Mucosa of gallbladder (tissue), 1 donor: ENCODE results near the gene SUSD2. TPM values are rescaled to one million over a fixed set of nuclear protein-coding genes. Genes with fewer than 3 reads are reported as not detected.
"Not testable (repeated sequence)": the region's sequence is repeated elsewhere in the genome, so short reads cannot be mapped to it uniquely, and the experiment has no call there.

ENCODE experiments used
- DNase-seq: peaks from one replicate; pipeline ENCODE4 v3.0.0-alpha.2; 2020; ENCODE audit warnings: low spot score
- total RNA-seq: library from RNA; stranded (reverse); gene quantifications from one replicate; pipeline ENCODE4 v1.2.1, GENCODE V29; 2021
- donor health status: DM: no; HTN: no; CAD: no.

SUSD2 gene
- total RNA-seq, 1 donor from 2014 or later = 2.0 TPM

DNA sequence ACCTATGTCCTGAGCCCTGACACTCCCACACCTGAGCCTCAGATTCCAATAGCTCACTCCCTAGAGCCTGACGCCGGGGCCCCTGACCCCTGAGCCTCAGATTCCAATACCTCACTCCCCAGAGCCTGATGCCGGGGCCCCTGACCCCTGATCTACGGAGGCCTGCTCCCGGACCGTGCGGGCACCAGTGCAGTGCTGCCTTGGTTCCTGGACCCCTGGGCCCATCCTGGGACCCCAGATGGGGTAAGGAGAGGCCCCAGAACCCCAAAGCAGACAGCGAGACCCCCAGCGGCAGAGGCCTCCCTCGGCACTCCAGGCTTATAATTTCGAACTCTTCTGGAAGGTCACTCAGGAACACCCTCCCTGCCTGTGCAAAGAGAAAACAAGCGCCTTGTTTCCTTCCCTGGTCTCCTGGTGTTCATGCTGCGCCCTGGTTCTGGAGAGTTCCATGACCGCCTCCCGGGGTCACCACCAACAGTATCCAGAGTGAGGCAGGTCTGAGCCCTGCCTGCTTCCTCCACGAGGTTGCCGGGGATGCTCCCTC, 7.5 kb downstream of the SUSD2 start:
- no peak for DNase-seq

DNA sequence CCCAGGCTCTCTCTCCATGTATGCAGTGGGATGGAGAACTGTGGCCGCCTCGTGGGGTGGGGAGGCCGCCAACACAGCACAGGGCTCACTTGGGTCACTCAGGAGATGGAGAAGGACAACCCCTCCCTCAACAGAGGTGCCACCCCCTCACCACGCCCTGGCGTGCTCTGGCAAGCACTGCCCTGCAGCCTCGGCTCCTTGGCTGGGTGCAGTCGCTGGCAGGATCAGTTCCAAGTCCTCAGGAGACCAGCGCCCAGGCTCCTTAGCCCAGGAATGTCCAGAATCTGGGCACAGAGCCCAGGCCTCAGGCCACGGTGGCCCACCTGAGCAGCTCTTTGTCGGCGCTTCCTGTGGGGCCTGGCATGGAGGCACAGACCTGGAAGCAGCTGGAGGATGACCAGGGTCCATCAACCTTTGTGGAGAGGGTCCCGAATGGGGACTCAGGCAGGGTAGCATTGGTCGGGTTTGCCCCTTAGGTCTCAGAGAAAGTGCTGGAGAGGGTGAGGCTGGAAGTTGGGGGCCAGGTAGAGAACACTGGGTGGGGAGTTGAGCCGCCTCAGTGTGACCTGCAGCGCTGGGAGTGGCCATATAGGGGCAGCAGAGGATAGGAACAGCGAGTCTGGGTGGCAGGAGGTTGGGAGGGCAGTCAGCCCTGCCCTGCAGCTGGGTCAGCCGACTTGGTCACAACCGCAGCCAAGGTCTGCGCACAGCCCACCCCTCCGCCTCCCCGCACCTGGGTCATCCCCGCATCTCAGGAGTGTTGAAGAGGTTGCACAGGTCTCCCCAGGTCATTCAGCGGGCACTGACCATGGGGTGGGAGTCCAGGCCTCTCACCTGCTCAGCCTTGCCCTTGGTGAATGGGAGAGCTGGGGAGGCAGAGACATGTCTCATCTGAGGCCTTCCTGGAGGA, 8.2 kb downstream of the SUSD2 start:
- peak; percentile 64 for DNase-seq

DNA sequence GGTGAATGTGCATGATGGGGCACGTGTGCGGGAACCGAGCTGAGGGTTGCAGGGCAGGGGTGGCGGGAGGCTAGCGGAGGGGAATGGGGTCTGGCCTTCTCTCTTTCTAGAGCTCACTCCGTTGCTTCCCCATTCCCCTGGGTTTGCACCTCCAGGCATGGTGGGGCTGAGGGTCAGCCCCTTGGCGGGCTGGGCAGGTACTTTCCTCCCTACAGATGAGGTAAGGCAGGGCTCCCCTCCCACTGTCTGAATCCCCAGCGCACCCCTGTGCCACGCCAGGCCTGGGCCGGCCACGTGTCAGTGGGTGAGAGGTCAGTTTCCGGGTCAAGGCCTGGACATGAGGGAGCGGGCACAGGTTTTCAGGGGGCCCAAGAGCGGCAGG, 8.9 kb downstream of the SUSD2 start:
- DNase-seq = no peak

DNA sequence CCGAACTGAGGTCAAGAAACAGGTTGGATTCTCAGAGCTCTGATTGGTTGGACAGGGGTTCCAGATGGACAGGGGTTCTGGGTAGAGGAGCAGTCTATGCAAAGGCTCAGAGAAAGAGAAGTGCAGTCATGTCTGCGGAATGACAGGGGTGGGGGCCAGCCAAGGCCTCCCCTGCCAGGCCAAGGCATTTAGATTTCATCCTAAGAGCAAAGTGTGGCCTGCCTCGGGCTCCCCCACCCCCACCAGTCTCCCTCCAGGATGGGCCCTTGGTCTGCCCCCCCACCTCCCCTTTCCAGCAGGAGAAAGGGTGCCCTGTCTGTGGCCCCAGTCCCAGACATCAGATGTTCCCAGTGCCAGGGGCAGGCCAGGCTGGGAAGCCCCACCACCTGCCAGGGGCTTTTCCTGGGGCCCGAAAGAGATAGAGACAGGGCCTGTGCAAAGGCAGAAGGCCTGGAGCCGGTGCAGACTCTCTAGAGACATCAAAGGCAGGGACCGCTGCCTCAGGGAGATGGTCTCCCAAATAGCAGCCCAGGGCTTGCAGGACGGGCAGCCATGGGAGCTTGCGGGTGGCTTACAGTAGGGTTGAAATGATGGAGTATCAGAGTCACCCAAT, 9.4 kb downstream of the SUSD2 start:
- DNase-seq = no peak

DNA sequence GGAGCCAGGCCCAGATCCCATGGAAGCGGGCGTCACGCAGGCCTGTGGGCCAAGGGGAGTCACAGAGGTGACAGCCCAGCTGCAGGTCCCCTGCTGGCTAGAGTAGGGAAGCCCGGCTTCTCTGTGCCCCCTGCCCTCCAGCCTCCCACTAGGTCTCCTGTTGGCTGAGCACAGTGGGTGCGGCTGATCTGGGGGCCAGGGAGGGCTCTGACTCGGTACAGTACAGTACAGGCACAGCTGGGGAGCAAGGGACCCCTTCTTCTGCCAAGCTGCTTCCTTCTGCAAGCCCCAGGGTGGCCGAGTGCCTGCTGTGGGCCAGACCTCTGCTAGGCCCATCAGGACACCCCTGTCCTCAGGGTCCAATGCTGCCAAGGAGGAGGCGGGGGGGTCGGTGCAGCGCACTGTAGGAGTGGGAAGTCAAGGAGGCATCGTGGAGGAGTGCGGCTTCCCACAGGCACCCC, 10.1 kb downstream of the SUSD2 start:
- DNase-seq = no peak

DNA sequence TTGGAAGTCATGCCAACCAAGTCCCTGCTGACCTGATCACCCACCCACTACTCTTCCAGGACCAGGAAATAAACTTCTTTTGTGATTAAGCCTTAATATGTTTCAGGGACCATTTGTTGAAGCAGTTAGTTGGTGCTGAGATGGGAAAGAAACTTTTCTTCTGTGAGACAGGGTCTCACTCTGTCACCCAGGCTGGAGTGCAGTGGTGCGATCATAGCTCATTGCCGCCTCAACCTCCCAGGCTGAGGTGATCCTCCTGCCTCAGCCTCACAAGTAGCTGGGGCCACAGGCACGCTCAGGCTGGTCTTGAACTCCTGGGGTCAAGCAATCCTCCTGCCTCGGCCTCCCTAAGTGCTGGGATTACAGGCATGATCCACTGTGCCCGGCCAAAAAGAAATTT, 10.6 kb downstream of the SUSD2 start:
- DNase-seq = no peak

DNA sequence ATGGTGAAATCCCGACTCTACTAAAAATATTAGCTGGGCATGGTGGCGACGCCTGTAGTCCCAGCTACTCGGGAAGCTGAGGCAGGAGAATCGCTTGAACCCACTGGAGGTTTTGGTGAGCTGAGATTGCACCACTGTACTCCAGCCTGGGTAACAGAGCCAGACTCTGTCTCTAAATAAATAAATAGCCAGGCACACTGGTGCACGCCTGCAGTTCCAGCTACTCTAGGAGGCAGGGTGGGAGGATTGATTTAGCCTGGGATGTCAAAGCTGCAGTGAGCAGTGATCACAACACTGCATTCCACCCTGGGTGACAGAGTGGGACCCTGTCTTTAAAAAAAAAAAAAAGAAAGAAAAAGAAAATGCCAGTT, 17.4 kb downstream of the SUSD2 start:
- no peak for DNase-seq

DNA sequence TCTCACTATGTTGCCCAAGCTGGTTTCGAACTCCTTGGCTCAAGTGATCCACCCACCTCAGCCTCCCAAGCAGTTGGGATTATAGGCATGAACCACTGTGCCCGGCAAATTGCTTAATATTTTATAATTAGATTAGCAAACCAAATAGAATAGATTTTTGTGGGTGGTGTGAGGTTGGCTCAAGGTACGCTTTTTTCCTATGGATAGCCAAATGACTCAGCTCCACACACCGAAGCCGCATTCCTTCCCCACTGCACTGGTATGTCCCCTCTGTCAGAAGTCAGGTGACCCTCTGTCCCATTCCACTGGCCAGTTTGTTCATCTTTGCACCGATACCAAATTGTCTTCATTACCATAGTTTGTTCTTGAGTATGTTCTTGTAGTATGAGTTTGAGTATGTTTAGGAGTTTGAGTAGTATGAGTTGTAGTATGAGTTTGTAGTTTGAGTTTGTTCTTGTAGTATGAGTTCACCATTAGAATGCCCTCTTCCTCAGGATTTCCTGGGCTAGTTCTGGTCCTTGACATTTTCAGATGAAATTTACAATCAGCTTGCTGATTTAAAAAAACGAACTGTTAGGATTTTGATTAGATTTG, 19.4 kb downstream of the SUSD2 start:
- no peak for DNase-seq

DNA sequence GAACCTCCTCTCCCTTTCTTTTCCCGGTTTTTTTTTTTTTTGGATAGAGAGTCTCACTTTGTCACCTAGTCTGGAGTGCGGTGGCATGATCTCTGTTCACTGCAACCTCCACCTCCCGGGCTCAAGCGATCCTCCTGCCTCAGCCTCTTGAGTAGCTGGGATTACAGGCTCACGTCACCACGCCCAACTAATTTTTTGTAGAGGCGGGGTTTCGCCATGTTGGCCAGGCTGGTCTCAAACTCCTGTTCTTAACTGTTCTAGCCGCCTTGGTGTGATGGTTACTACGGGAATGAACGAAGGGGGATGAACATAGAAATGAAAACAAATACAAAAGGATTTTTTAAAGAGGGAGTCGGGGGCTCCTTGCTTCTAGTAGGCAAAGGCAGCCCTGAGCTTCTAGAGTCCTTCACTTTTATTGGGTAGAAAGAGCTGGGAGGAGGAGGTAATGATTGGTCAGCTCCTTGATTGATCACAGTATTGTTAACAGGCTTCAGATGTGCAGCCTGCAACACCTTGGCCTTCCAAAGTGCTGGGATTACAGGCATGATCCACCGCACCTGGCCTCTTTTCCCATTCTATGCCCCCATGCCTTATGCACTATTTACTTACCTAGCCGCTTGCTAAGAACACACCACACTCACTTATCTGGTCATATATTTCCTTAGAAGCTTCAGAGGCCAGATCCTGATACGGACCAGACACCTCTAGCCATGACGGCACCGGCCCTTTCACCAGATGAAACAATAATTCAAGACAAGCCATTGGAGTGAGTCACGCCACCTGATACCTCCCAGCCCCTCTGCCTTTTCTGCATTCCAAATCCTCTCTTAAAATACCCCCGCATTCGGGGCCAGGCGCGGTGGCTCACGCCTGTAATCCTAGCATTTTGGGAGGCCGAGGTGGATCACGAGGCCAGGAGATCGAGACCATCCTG, 20.7 kb downstream of the SUSD2 start:
- no peak for DNase-seq

DNA sequence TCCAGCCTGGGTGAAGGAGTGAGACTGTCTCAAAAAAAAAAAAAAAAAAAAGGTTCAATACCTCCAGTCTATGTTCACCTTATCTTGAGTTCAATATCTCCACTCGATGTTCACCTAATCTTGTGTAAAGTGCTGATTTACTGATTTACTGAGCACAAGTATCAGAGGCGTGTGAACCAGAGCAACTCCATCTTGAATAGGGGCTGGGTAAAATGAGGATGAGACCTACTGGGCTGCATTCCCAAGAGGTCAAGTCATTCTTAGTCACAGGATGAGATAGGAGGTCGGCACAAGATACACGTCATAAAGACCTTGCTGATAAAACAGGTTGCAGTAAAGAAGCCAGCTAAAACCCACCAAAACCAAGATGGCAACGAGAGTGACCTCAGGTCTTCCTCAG, 22.6 kb downstream of the SUSD2 start:
- not testable (repeated sequence) for DNase-seq

DNA sequence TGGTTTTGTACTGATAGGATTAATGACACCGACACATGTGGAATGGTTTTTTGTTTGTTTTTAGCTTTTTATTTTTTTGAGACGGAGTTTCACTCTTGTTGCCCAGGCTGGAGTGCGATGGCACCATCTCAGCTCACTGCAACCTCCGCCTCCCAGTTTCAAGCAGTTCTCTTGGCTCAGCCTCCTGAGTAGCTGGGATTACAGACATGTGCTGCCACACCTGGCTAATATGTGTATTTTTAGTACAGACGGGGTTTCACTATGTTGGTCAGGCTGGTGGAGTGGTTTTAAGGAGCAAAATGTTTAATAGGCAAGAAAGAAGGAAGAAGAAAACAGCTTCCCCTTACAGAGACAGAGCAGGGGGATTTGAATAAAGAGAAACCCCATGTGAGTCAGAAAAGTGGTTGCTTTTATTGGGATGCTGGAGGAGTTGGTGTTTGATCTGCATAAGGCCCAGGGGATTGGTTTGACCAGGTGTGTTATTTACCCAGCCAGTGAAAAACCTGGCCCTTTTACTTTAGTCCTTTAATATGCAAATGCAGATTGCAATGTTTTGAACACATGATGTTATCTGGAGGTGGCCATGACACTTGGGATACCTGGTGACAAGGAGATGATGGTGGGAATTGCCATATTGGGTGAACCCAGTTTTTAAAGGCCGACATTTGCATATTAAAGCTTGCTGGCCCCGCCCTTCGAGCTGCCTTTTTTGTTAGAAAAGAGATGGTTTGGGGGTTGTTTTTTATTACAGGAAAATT, 24.3 kb downstream of the SUSD2 start:
- no peak for DNase-seq

DNA sequence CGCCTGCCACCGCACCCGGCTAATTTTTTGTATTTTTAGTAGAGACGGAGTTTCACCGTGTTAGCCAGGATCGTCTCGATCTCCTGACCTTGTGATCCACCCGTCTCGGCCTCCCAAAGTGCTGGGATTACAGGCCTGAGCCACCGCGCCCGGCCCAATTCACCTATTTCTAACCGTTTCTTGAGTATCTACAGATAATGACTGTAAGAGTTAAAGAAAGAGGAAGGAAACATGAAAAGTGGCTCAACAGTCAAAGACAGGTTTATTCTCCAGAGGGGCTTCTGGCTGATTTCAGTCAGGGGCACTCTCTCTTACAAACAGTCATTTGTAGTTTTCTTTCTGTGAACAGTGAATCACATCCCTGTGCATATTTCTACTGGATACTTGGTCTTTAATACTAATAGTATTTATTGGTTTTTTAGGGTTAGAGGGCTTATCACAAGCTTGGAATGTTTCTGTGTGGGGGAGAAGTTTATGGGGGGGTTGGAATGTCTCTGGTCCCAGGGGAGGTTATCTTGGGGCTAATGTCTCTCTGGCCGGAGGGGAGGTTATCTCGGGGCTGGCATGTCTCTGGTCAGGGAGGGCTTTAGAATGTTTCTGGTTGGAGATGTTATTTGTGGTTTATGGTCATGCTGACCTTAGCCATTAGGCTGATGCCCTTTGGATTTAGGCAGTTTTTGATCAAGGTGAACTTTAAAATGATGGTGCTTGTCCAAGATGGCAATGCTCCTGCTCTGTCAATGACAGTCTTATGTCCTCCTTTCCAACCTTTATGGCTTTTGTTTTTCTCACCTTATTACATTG, 25.4 kb downstream of the SUSD2 start:
- DNase-seq = not testable (repeated sequence)

DNA sequence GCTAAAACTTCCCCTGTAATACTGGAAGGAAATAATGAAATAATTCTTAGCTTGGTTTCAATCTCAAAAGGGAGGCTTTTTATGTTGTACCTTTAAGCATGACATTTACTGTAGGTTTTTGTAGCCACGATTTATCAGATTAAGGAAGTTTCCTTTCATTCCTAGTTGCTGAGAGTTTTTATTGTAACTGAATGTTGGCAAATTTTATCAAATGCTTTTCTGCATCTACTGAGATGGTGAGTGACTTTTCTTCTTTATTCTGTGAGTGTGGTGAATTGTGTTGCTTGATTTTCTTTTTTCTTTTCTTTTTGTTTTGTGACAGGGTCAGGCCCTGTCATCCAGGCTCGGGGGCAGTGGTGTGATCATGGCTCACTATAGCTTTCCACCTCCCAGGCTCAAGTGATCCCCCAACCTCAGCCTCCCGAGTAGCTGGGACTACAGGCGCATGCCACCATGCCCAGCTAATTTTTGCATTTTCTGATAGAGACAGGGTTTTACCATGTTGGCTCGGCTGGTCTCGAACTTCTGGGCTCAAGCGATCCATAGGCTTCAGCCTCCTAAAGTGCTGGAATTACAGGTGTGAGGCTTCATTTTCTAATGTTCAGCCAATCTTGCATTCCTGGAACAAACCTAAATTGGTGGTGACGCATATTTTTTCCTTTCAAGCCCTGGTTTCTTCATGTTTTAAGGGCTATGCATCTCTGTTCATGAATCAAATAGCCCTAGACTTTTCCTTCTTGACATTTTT, 26.2 kb downstream of the SUSD2 start:
- DNase-seq = no peak

DNA sequence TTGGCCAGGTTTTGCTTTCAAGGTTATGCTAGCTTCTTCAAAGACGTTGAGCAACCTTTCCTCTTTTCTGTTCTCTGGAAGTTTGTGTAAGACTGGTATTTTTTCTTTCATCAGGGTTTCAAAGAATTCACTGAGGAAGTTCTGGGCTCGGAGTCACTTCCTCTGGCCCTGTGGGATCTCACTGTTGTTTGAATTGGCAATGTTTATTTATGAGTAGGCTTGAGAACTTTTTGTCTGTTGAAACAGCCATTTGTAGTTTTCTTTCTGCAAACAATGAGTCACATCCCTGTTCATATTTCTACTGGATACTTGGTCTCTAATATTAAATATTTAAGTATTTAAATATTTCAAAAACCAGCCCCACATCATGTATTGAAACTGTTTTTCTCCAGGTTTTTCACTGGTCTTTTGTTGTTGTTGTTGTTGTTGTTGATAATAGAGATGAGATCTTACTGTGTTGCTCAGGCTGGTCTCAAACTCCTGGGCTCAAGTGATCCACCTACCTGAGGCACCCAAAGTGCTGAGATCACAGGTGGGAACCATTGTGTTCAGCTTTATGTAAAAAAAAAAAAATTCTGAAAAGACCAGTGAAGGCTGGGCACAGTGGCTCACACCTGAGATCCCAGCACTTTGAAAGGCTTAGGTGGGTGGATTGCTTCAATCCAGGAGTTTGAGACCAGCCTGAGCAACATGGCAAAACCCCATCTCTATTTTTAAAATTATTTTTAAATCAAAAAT, 26.9 kb downstream of the SUSD2 start:
- peak; percentile 43 for DNase-seq

DNA sequence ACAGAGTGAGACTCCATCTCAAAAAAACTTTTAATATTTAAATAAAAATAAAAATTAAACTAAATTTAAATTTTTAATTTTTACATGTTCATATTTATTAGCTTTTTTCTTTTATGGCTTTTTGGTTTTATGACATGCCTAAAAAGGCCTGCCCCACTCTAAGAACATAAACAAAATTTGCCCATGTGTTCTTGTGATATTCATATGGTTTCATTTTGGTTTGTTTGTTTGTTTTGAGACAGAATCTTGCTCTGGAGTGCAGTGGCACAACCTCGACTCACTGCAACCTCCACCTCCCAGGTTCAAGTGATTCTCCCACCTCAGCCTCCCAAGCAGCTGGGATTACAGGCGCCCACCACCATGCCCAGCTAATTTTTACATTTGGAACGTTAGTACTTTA, 27.7 kb downstream of the SUSD2 start:
- DNase-seq = no peak

DNA sequence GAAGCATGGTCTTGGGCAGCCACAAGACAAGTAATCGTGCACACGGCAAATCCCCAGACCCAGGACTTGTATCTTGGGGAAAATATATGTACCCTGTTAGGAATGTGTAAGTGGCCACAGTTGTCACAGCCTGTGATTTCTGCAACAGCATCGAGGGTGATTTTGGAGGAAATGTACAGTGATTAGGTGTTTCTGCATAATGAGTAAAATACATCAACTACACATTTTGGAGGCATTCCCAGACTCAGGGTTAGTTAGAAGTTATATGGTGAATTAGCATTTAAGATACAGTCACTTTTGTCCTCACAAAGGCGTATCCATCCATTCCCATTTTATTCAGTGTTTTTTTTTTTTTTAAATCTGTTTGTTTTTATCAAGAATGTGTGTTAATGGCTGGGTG, 28.4 kb downstream of the SUSD2 start:
- no peak for DNase-seq

DNA sequence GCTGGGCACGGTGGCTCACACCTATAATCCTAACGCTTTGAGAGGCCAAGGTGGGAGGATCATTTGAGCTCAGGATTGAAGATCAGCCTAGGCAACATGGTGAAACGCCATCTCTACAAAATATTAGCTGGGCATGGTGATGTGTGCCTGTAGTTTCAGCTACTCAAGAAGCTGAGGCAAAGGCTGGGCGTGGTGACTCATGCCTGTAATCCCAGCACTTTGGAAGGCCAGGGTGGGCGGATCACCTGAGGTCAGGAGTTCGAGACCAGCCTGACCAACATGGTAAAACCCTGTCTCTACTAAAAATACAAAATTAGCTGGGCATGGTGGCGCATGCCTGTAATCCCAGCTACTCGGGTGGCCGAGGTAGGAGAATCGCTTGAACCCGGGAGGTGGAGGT, 29.1 kb downstream of the SUSD2 start:
- DNase-seq = not testable (repeated sequence)

DNA sequence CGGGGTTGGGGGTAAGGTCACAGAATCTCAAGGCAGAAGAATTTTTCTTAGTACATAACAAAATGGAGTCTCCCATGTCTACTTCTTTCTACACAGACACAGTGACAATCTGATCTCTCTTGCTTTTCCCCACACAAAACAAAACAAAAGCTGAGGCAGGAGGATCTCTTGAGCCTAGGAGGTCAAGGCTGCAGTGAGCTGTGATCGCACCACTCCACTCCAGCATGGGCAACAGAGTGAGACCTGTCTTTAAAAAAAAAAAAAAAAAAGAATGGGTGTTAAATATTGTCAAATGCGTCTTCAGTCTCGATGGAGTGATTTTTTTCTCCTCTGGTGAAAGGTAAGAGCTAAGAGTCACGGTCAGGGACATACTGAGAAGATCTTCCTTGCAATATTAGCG, 30.4 kb downstream of the SUSD2 start:
- not testable (repeated sequence) for DNase-seq
